AG10803 (cell line): ENCODE data around the gene COL11A2.

Experiments used
- DNase-seq: peaks from one replicate; pipeline ENCODE4 v3.0.0; 2010; ENCODE audit warnings: low read depth
- H3K4me3 ChIP-seq: 2 replicates; pipeline ENCODE4 v1.5.1; 2011; ENCODE audit warnings: mild to moderate bottlenecking, low read length, control low read depth
- CTCF ChIP-seq: conservative IDR thresholded peaks from 2 replicates; pipeline ENCODE4 v1.5.1; 2011; ENCODE audit warnings: mild to moderate bottlenecking, low read length, control low read depth, inconsistent platforms

COL11A2 gene

GRCh38 chr6:33147807-33148666 is 44.2 kb downstream of the COL11A2 start:
- peak; percentile 73 for DNase-seq
- H3K4me3 ChIP-seq: no peak overlapping the region
- TF ChIP-seq CTCF: peak; percentile 83

GRCh38 chr6:33144373-33144772 is 47.9 kb downstream of the COL11A2 start:
- no peak for DNase-seq
- no peak for TF ChIP-seq CTCF
- no peak overlapping the region for H3K4me3 ChIP-seq

- DNase-seq: no peak
- no peak overlapping the region for H3K4me3 ChIP-seq
- TF ChIP-seq CTCF: no peak
These were observed 49.0 kb downstream of the COL11A2 start for GRCh38 chr6:33143113-33143770.

- TF ChIP-seq CTCF: no peak
- DNase-seq: no peak
- H3K4me3 ChIP-seq: no peak overlapping the region
These were observed 49.7 kb downstream of the COL11A2 start for GRCh38 chr6:33142501-33143070.

GRCh38 chr6:33140556-33140955 is 51.7 kb downstream of the COL11A2 start:
- H3K4me3 ChIP-seq: no peak overlapping the region
- TF ChIP-seq CTCF: no peak
- DNase-seq: no peak

GRCh38 chr6:33139596-33140206 is 52.6 kb downstream of the COL11A2 start:
- no peak overlapping the region for H3K4me3 ChIP-seq
- no peak for TF ChIP-seq CTCF
- no peak for DNase-seq
